HG03060 (cell line): ENCODE results near the gene DAPK2.
A peak's percentile ranks its signal among the peaks of the same experiment; 100 is the strongest.
"Not testable (repeated sequence)": the region's sequence is repeated elsewhere in the genome, so short reads cannot be mapped to it uniquely, and the experiment has no call there.

Source experiments
- ATAC-seq: cut with Tn5 transposase; IDR thresholded peaks from one replicate; pipeline ENCODE4 v1.9.1; 2021; ENCODE audit warnings: low read depth, moderate number of reproducible peaks; ENCODE audit not compliant: unreplicated experiment

DAPK2 gene

GRCh38 chr15:63979262-63979793 lies 67.0 kb downstream of the DAPK2 start:
- ATAC-seq = no peak

GRCh38 chr15:63978511-63979261 lies 67.6 kb downstream of the DAPK2 start:
- ATAC-seq = no peak

GRCh38 chr15:63977119-63977518 lies 69.2 kb downstream of the DAPK2 start:
- ATAC-seq = no peak

- no peak for ATAC-seq
Measured at GRCh38 chr15:63974021-63974420, 72.3 kb downstream of the DAPK2 start.

- no peak for ATAC-seq
Measured at GRCh38 chr15:63973212-63974009, 72.9 kb downstream of the DAPK2 start.

GRCh38 chr15:63972801-63973200 lies 73.5 kb downstream of the DAPK2 start:
- no peak for ATAC-seq

- no peak for ATAC-seq
Measured at GRCh38 chr15:63971904-63972303, 74.4 kb downstream of the DAPK2 start.

- peak; percentile 10 for ATAC-seq
Measured at GRCh38 chr15:63971427-63971805, 74.9 kb downstream of the DAPK2 start.

GRCh38 chr15:63970621-63971426 lies 75.5 kb downstream of the DAPK2 start:
- ATAC-seq = peak; percentile 76

- no peak for ATAC-seq
Measured at GRCh38 chr15:63969652-63970421, 76.4 kb downstream of the DAPK2 start.

- ATAC-seq = no peak
Measured at GRCh38 chr15:63968700-63969099, 77.6 kb downstream of the DAPK2 start.

- no peak for ATAC-seq
Measured at GRCh38 chr15:63968122-63968524, 78.2 kb downstream of the DAPK2 start.

GRCh38 chr15:63967616-63968015 lies 78.7 kb downstream of the DAPK2 start:
- no peak for ATAC-seq

- ATAC-seq = not testable (repeated sequence)
Measured at GRCh38 chr15:63962947-63963721, 83.2 kb downstream of the DAPK2 start.

- no peak for ATAC-seq
Measured at GRCh38 chr15:63953524-63953923, 92.8 kb downstream of the DAPK2 start.

- no peak for ATAC-seq
Measured at GRCh38 chr15:63950911-63951481, 95.3 kb downstream of the DAPK2 start.

GRCh38 chr15:63948971-63949370 lies 97.3 kb downstream of the DAPK2 start:
- no peak for ATAC-seq

- no peak for ATAC-seq
Measured at GRCh38 chr15:63948436-63948835, 97.8 kb downstream of the DAPK2 start.

GRCh38 chr15:63947228-63947627 lies 99.1 kb downstream of the DAPK2 start:
- ATAC-seq = no peak
